Smooth muscle cell (in vitro differentiated cells): ENCODE data around the gene PDE3B. TPM values are rescaled to one million over a fixed set of nuclear protein-coding genes. Genes with fewer than 3 reads are reported as not detected.
"Not testable (repeated sequence)": the region's sequence is repeated elsewhere in the genome, so short reads cannot be mapped to it uniquely, and the experiment has no call there.

Experiments used
- DNase-seq: peaks from one replicate; lab custom pipeline; 2025; ENCODE audit not compliant: unreplicated experiment; lab: John Stamatoyannopoulos, UW
- H2AFZ ChIP-seq: fragments of 200-600 bp; sonication (generic); 2 replicates; pipeline ENCODE4 v1.6.0; 2016; ENCODE audit warnings: antibody characterized with exemption, low read depth, mild to moderate bottlenecking
- H3F3A ChIP-seq: fragments of 200-600 bp; sonication (generic); 2 replicates; pipeline ENCODE4 v1.6.0; 2017; ENCODE audit warnings: antibody characterized with exemption, low read depth
- H3K27ac ChIP-seq: fragments of 200-600 bp; sonication (generic); 2 replicates; pipeline ENCODE4 v1.5.1; 2016; ENCODE audit warnings: low read depth, mild to moderate bottlenecking
- H3K27me3 ChIP-seq: fragments of 200-600 bp; sonication (generic); 2 replicates; pipeline ENCODE4 v1.6.1; 2016; ENCODE audit warnings: low read depth, mild to moderate bottlenecking
- H3K36me3 ChIP-seq: fragments of 200-600 bp; sonication (generic); 2 replicates; pipeline ENCODE4 v1.5.1; 2016; ENCODE audit warnings: low read depth
- H3K4me1 ChIP-seq: fragments of 200-600 bp; sonication (generic); 2 replicates; pipeline ENCODE4 v1.5.1; 2016; ENCODE audit warnings: low read depth
- H3K4me2 ChIP-seq: fragments of 200-600 bp; sonication (generic); 2 replicates; pipeline ENCODE4 v1.6.0; 2016; ENCODE audit warnings: mild to moderate bottlenecking
- H3K4me3 ChIP-seq: fragments of 200-600 bp; sonication (generic); 2 replicates; pipeline ENCODE4 v1.5.1; 2016; ENCODE audit warnings: mild to moderate bottlenecking
- H3K79me2 ChIP-seq: fragments of 200-600 bp; sonication (generic); 2 replicates; pipeline ENCODE4 v1.6.0; 2016; ENCODE audit warnings: low read depth, mild to moderate bottlenecking
- H3K9ac ChIP-seq: fragments of 200-600 bp; sonication (generic); 2 replicates; pipeline ENCODE4 v1.6.0; 2016; ENCODE audit warnings: low read depth
- H3K9me3 ChIP-seq: fragments of 200-600 bp; sonication (generic); replicated peaks from 2 replicates; pipeline ENCODE4 v1.5.1; 2016; ENCODE audit warnings: low read depth
- H4K20me1 ChIP-seq: fragments of 200-600 bp; sonication (generic); 2 replicates; pipeline ENCODE4 v1.6.0; 2016; ENCODE audit warnings: low read depth
- WGBS: methylation state at CpG from one replicate; pipeline ENCODE4 v1.1.7; 2016; ENCODE audit warnings: low lambda C conversion rate; 5-methylcytosine and 5-hydroxymethylcytosine counted together
- polyA plus RNA-seq: library from polyadenylated mRNA; unstranded; fragments of >200 nt; fragmentation: Nextera tagmentation; extraction: Ambion mirVana; gene quantifications from 2 replicates; pipeline ENCODE4 v1.2.1, GENCODE V29; 2016
- total RNA-seq: library from RNA; depleted of rRNA; stranded (reverse); fragments of >200 nt; gene quantifications from 2 replicates; pipeline ENCODE4 v1.2.3, GENCODE V29; 2014
- TF ChIP-seq, protein P1 (sequence below): fragments of 200-600 bp; sonication (generic); IDR thresholded peaks from 2 replicates; pipeline ENCODE4 v1.5.1; 2017; ENCODE audit warnings: borderline replicate concordance, mild to moderate bottlenecking, antibody characterized with exemption; ENCODE audit not compliant: insufficient read depth, poor library complexity, severe bottlenecking

Gene PDE3B
- total and polyA plus RNA-seq, 2 experiments from 2014 or later, result 1.7 to 1.8 TPM

DNA sequence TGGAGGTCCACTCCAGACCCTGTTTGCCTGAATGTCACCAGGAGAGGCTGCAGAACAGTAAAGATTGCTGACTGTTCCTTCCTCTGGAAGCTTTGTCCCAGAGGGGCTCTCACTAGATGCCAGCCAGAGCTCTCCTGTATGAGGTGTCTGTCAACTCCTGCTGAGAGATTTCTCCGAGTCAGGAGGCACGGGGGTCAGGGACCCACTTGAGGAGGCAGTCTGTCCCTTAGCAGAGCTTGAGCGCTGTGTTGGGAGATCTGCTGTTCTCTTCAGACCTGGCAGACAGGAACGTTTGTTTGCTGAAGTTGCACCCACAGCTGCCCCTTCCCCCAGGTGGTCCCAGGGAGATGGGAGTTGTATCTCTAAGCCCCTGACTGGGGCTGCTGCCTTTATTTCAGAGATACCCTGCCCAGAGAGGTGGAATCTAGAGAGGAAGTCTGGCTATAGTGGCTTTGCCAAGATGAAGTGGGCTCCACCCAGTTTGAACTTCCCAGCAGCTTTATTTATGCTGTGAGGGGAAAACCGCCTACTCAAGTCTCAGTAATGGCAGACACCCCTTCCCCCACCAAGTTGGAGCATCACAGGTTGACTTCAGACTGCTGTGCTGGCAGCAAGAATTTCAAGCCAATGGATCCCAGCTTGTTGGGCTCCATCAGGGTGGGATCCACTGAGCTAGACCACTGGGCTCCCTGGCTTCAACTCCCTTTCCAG is 99.4 kb downstream of the PDE3B start:
- Histone ChIP-seq H2AFZ (no peak overlapping the region), H3K9ac (no peak overlapping the region), H3K27me3 (no peaks in the 10 kb centered on the region), H3K9me3 (no peaks in the 10 kb centered on the region), H4K20me1 (no peaks in the 10 kb centered on the region), H3K4me1 (no peaks in the 10 kb centered on the region), H3F3A (no peaks in the 10 kb centered on the region), H3K79me2 (no peaks in the 10 kb centered on the region), H3K36me3 (no peaks in the 10 kb centered on the region), H3K27ac (no peak overlapping the region), H3K4me3 (no peak overlapping the region), H3K4me2 (no peak overlapping the region)
- TF ChIP-seq, protein P1, sequence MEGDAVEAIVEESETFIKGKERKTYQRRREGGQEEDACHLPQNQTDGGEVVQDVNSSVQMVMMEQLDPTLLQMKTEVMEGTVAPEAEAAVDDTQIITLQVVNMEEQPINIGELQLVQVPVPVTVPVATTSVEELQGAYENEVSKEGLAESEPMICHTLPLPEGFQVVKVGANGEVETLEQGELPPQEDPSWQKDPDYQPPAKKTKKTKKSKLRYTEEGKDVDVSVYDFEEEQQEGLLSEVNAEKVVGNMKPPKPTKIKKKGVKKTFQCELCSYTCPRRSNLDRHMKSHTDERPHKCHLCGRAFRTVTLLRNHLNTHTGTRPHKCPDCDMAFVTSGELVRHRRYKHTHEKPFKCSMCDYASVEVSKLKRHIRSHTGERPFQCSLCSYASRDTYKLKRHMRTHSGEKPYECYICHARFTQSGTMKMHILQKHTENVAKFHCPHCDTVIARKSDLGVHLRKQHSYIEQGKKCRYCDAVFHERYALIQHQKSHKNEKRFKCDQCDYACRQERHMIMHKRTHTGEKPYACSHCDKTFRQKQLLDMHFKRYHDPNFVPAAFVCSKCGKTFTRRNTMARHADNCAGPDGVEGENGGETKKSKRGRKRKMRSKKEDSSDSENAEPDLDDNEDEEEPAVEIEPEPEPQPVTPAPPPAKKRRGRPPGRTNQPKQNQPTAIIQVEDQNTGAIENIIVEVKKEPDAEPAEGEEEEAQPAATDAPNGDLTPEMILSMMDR, result no peak
- DNase-seq, result no peak
- WGBS, result 97% methylated on average over 5 of the region's 5 CpGs

DNA sequence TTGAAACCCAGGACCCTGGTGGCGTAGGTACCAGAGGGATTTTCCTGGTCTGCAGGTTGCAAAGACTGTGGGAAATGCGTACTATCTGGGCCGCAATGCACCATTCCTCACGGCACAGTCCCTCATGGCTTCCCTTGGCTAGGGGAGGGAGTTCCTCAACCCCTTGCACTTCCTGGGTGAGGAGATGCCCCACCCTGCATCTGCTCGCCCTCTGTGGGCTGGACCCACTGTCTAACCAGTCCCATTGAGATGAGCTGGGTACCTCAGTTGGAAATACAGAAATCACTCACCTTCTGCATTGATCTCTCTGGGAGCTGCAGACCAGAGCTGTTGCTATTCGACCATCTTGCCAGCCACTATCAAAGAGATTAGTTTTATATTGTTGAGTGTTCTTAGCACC is 100.1 kb downstream of the PDE3B start:
- not testable (repeated sequence) for H3K9me3 ChIP-seq, H3K4me3 ChIP-seq, H3K4me2 ChIP-seq, H3K27ac ChIP-seq, H4K20me1 ChIP-seq, DNase-seq, H3K9ac ChIP-seq, H3K36me3 ChIP-seq, H3K27me3 ChIP-seq, H3K4me1 ChIP-seq, H3K79me2 ChIP-seq, H2AFZ ChIP-seq, H3F3A ChIP-seq
- 97% methylated on average over 6 of the region's 6 CpGs for WGBS

GRCh38 chr11:14746857-14747395 is 103.3 kb downstream of the PDE3B start:
- no peaks in the 10 kb centered on the region for H3K36me3 ChIP-seq
- H3K4me1 ChIP-seq, result no peaks in the 10 kb centered on the region
- H3K9ac ChIP-seq, result no peak overlapping the region
- no peak overlapping the region for H3K4me2 ChIP-seq
- H4K20me1 ChIP-seq, result no peaks in the 10 kb centered on the region
- no peak overlapping the region for H3K27ac ChIP-seq
- H3F3A ChIP-seq, result no peaks in the 10 kb centered on the region
- 88% methylated on average over 3 of the region's 3 CpGs for WGBS
- no peak overlapping the region for H2AFZ ChIP-seq
- H3K79me2 ChIP-seq, result no peaks in the 10 kb centered on the region
- no peaks in the 10 kb centered on the region for H3K9me3 ChIP-seq
- no peak for DNase-seq
- TF ChIP-seq, protein P1, result no peak
- no peaks in the 10 kb centered on the region for H3K27me3 ChIP-seq
- no peak overlapping the region for H3K4me3 ChIP-seq

DNA sequence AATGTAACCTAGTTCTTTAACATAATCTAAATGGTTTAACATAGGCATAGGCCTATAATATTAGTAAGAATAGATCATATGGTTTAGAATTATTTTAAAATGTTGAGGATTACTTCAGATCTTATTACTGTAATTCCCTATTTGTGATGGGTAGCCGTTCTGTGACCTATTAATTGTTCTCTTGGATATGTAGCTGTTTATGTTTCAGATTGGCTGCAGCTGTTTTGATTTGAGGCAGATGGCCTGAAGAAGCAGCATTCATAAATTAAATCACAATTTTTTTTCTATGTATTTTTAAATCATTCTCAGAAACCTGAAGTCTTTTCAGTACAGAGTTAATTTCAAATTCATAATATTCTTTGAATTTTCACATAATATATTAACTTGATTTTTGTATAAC is 104.5 kb downstream of the PDE3B start:
- Histone ChIP-seq H3K4me3 (no peak overlapping the region), H3K27me3 (no peaks in the 10 kb centered on the region), H3K36me3 (no peaks in the 10 kb centered on the region), H3K27ac (no peak overlapping the region), H3K9ac (no peak overlapping the region), H3K4me2 (no peak overlapping the region), H3K79me2 (no peaks in the 10 kb centered on the region), H4K20me1 (no peaks in the 10 kb centered on the region), H2AFZ (no peak overlapping the region), H3F3A (no peaks in the 10 kb centered on the region), H3K4me1 (no peaks in the 10 kb centered on the region), H3K9me3 (no peaks in the 10 kb centered on the region)
- DNase-seq, result no peak
- 93% methylated on average over 1 of the region's 1 CpG for WGBS
- TF ChIP-seq, protein P1, result no peak
